ENCODE results near the gene ASB8.

Gene ASB8

GRCh38 chr12:48157018-48157888, at the start of gene ASB8:
ASB8 (minus strand) TSS chr12:48157515; CDS start chr12:48153496, 4,019 bp downstream.
- H3K4me1 ChIP-seq (ENCODE audit: control insufficient read depth, insufficient read depth, low read length), result no peaks in the 10 kb centered on the region
- no peaks in the 10 kb centered on the region for H3K9me3 ChIP-seq (ENCODE audit: control insufficient read depth, low read length)
- peak within 1 kb of the TSS; percentile 78 for H3K9ac ChIP-seq (ENCODE audit: low read length)
- H3K36me3 ChIP-seq (ENCODE audit: control insufficient read depth, insufficient read depth, low read length), result no peaks in the 10 kb centered on the region
- H3K27me3 ChIP-seq (ENCODE audit: control insufficient read depth, insufficient read depth, low read length), result no peaks in the 10 kb centered on the region
- H3K4me3 ChIP-seq (ENCODE audit: low read length), result peak within 1 kb of the TSS; percentile 93

- H3K36me3 ChIP-seq (ENCODE audit: control insufficient read depth, insufficient read depth, low read length), result no peaks in the 10 kb centered on the region
- no peak within 1 kb of the TSS for H3K4me3 ChIP-seq (ENCODE audit: low read length)
- no peak within 1 kb of the TSS for H3K9ac ChIP-seq (ENCODE audit: low read length)
- H3K9me3 ChIP-seq (ENCODE audit: control insufficient read depth, low read length), result no peaks in the 10 kb centered on the region
- no peaks in the 10 kb centered on the region for H3K27me3 ChIP-seq (ENCODE audit: control insufficient read depth, insufficient read depth, low read length)
- H3K4me1 ChIP-seq (ENCODE audit: control insufficient read depth, insufficient read depth, low read length), result peaks cover 9% of the 10 kb centered on the region
Measured at GRCh38 chr12:48203192-48203591, 45.9 kb upstream of the ASB8 start, which contains the start of gene OR10AD1. OR10AD1 (minus strand) TSS chr12:48203292; CDS start chr12:48203292, 0 bp downstream.

DNA sequence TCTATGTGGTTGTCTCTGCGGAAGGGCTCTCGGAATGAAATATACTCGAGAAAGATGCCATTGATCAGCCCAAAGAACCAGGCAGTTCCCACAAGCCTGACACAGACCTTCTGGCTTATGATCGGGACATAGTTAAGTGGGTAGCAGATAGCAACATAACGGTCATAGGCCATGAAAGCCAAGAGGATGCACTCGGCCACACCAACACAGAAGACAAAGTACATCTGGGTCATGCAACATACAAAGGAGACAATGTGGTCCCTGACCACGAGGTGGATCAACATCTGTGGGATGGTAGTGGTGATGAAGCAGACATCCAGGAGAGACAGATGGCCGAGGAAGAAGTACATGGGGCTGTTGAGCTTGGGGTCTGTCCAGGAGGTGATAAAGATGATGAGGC, 45.5 kb upstream of the ASB8 start:
- H3K9me3 ChIP-seq (ENCODE audit: control insufficient read depth, low read length), result no peaks in the 10 kb centered on the region
- no peaks in the 10 kb centered on the region for H3K27me3 ChIP-seq (ENCODE audit: control insufficient read depth, insufficient read depth, low read length)
- H3K36me3 ChIP-seq (ENCODE audit: control insufficient read depth, insufficient read depth, low read length), result no peaks in the 10 kb centered on the region
- H3K4me3 ChIP-seq (ENCODE audit: low read length), result no peak overlapping the region
- no peak overlapping the region for H3K9ac ChIP-seq (ENCODE audit: low read length)
- H3K4me1 ChIP-seq (ENCODE audit: control insufficient read depth, insufficient read depth, low read length), result peaks cover 10% of the 10 kb centered on the region

DNA sequence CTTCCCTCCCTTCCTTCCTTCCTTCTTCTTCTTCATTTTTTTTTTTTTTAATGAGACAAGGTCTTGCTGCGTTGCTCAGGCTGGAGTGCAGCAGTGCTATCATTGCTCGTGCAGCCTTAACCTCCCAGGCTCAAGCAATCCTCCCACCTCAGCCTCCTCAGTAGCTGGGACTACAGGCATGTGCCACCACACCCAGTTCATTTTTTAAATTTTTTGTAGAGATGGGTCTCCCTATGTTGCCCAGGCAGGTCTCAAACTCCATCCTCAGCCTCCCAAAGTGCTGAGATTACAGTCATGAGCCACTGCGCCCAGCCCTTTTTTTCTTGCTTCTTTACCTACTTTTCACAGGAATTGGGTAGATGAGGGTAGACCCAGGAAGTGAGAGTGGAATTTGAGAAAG, 44.2 kb upstream of the ASB8 start:
- Histone ChIP-seq H3K9ac (ENCODE audit: low read length) (no peak overlapping the region), H3K36me3 (ENCODE audit: control insufficient read depth, insufficient read depth, low read length) (no peaks in the 10 kb centered on the region), H3K4me3 (ENCODE audit: low read length) (no peak overlapping the region), H3K9me3 (ENCODE audit: control insufficient read depth, low read length) (no peaks in the 10 kb centered on the region), H3K27me3 (ENCODE audit: control insufficient read depth, insufficient read depth, low read length) (no peaks in the 10 kb centered on the region), H3K4me1 (ENCODE audit: control insufficient read depth, insufficient read depth, low read length) (peaks cover 18% of the 10 kb centered on the region)

- Histone ChIP-seq H3K9me3 (ENCODE audit: control insufficient read depth, low read length) (no peaks in the 10 kb centered on the region), H3K27me3 (ENCODE audit: control insufficient read depth, insufficient read depth, low read length) (no peaks in the 10 kb centered on the region), H3K9ac (ENCODE audit: low read length) (no peak overlapping the region), H3K4me1 (ENCODE audit: control insufficient read depth, insufficient read depth, low read length) (peaks cover 18% of the 10 kb centered on the region), H3K4me3 (ENCODE audit: low read length) (no peak overlapping the region), H3K36me3 (ENCODE audit: control insufficient read depth, insufficient read depth, low read length) (no peaks in the 10 kb centered on the region)
Measured at GRCh38 chr12:48201091-48201490, 43.8 kb upstream of the ASB8 start.

- Histone ChIP-seq H3K9me3 (ENCODE audit: control insufficient read depth, low read length) (no peaks in the 10 kb centered on the region), H3K4me1 (ENCODE audit: control insufficient read depth, insufficient read depth, low read length) (peaks cover 18% of the 10 kb centered on the region), H3K36me3 (ENCODE audit: control insufficient read depth, insufficient read depth, low read length) (no peaks in the 10 kb centered on the region), H3K4me3 (ENCODE audit: low read length) (no peak overlapping the region), H3K9ac (ENCODE audit: low read length) (no peak overlapping the region), H3K27me3 (ENCODE audit: control insufficient read depth, insufficient read depth, low read length) (no peaks in the 10 kb centered on the region)
Measured at GRCh38 chr12:48199774-48200221, 42.5 kb upstream of the ASB8 start.

DNA sequence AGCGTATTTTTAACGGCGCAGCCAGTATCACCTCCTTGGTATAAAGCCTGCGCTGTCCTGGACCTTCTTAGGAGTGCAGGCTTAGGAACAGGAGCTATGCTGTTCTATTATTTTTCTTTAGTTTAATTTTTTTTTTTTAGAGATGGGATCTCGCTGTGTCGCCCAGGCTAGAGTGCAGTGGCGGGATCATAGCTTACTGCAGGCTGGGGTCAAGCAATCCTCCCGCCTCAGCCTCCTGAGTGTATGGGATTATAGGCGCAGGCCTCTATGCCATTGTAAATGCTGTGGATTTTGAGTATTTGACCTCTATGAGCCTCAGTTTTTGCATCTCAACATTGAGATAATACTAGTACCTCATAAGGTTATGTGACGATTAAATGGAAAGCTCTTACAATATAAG, 41.7 kb upstream of the ASB8 start:
- Histone ChIP-seq H3K27me3 (ENCODE audit: control insufficient read depth, insufficient read depth, low read length) (no peaks in the 10 kb centered on the region), H3K4me1 (ENCODE audit: control insufficient read depth, insufficient read depth, low read length) (peaks cover 18% of the 10 kb centered on the region), H3K4me3 (ENCODE audit: low read length) (peak overlapping the region; percentile 98), H3K9ac (ENCODE audit: low read length) (peak overlapping the region; percentile 100), H3K9me3 (ENCODE audit: control insufficient read depth, low read length) (no peaks in the 10 kb centered on the region), H3K36me3 (ENCODE audit: control insufficient read depth, insufficient read depth, low read length) (no peaks in the 10 kb centered on the region)

DNA sequence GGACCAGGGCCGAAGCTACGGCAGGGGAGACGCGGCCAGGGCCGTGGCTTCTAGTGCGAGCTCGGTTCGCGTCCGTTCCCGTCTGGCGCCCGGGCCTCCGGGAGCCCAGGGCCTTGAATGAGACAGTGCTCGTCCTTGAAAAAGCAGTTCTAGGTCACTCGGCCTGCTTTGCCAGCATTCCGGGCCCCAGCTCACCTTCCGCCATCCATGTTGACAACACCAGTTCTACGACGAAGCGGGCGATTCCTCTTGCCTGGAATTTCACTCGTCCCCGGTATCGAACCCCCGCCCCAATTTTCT, 41.3 kb upstream of the ASB8 start:
- Histone ChIP-seq H3K36me3 (ENCODE audit: control insufficient read depth, insufficient read depth, low read length) (no peaks in the 10 kb centered on the region), H3K9me3 (ENCODE audit: control insufficient read depth, low read length) (no peaks in the 10 kb centered on the region), H3K4me3 (ENCODE audit: low read length) (peak overlapping the region; percentile 98), H3K4me1 (ENCODE audit: control insufficient read depth, insufficient read depth, low read length) (peaks cover 18% of the 10 kb centered on the region), H3K27me3 (ENCODE audit: control insufficient read depth, insufficient read depth, low read length) (no peaks in the 10 kb centered on the region), H3K9ac (ENCODE audit: low read length) (peak overlapping the region; percentile 100)

- H3K4me3 ChIP-seq (ENCODE audit: low read length), result peak overlapping the region; percentile 98
- H3K4me1 ChIP-seq (ENCODE audit: control insufficient read depth, insufficient read depth, low read length), result peaks cover 18% of the 10 kb centered on the region
- no peaks in the 10 kb centered on the region for H3K9me3 ChIP-seq (ENCODE audit: control insufficient read depth, low read length)
- peak overlapping the region; percentile 100 for H3K9ac ChIP-seq (ENCODE audit: low read length)
- H3K27me3 ChIP-seq (ENCODE audit: control insufficient read depth, insufficient read depth, low read length), result no peaks in the 10 kb centered on the region
- H3K36me3 ChIP-seq (ENCODE audit: control insufficient read depth, insufficient read depth, low read length), result no peaks in the 10 kb centered on the region
Measured at GRCh38 chr12:48197971-48198671, 40.8 kb upstream of the ASB8 start.

DNA sequence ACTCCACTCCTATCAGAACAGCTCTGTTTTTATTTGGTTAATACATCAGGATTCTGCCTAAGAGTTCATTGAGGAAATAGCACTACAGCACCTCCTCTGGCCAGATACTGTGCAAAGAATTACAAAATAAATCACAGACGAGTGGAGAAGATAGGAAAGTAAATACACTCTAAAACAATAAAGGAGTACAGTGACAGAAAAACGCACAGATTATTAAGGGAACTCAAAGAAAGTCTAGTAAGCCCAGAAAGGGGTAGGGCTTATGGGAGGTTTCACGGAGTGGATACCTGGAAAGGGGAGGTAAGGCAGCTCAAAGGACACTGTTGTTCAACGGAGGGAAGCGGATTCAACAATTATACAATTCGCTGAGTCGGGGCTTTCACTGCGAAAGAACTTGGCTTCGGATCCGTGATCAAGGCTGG, 40.2 kb upstream of the ASB8 start:
- peaks cover 18% of the 10 kb centered on the region for H3K4me1 ChIP-seq (ENCODE audit: control insufficient read depth, insufficient read depth, low read length)
- H3K9me3 ChIP-seq (ENCODE audit: control insufficient read depth, low read length), result no peaks in the 10 kb centered on the region
- H3K9ac ChIP-seq (ENCODE audit: low read length), result peak overlapping the region; percentile 100
- no peaks in the 10 kb centered on the region for H3K36me3 ChIP-seq (ENCODE audit: control insufficient read depth, insufficient read depth, low read length)
- H3K4me3 ChIP-seq (ENCODE audit: low read length), result peak overlapping the region; percentile 98
- no peaks in the 10 kb centered on the region for H3K27me3 ChIP-seq (ENCODE audit: control insufficient read depth, insufficient read depth, low read length)

GRCh38 chr12:48194799-48195201, 37.5 kb upstream of the ASB8 start:
- Histone ChIP-seq H3K9ac (ENCODE audit: low read length) (no peak overlapping the region), H3K4me1 (ENCODE audit: control insufficient read depth, insufficient read depth, low read length) (peaks cover 18% of the 10 kb centered on the region), H3K36me3 (ENCODE audit: control insufficient read depth, insufficient read depth, low read length) (no peaks in the 10 kb centered on the region), H3K9me3 (ENCODE audit: control insufficient read depth, low read length) (no peaks in the 10 kb centered on the region), H3K4me3 (ENCODE audit: low read length) (no peak overlapping the region), H3K27me3 (ENCODE audit: control insufficient read depth, insufficient read depth, low read length) (no peaks in the 10 kb centered on the region)

- Histone ChIP-seq H3K27me3 (ENCODE audit: control insufficient read depth, insufficient read depth, low read length) (no peaks in the 10 kb centered on the region), H3K4me3 (ENCODE audit: low read length) (no peak overlapping the region), H3K36me3 (ENCODE audit: control insufficient read depth, insufficient read depth, low read length) (no peaks in the 10 kb centered on the region), H3K9me3 (ENCODE audit: control insufficient read depth, low read length) (no peaks in the 10 kb centered on the region), H3K9ac (ENCODE audit: low read length) (no peak overlapping the region), H3K4me1 (ENCODE audit: control insufficient read depth, insufficient read depth, low read length) (peaks cover 10% of the 10 kb centered on the region)
Measured at GRCh38 chr12:48193623-48194022, 36.3 kb upstream of the ASB8 start.
